GM12878 (cell line): Measurements from ENCODE around the gene CCDC81. TPM values are rescaled to one million over a fixed set of nuclear protein-coding genes. Genes with fewer than 3 reads are reported as not detected.

Experiments used
- ATAC-seq: fragments of 200-7000 bp; cut with Tn5 transposase; 3 replicates; pipeline ENCODE4 v1.9.1; 2020; ENCODE audit warnings: mild to moderate bottlenecking, moderate library complexity
- BruUV-seq: library from RNA; stranded (reverse); fragments of 400-500 nt; replicated peaks from 2 replicates; lab custom pipeline; 2021; lab: Mats Ljungman, UMichigan
- CTCF ChIA-PET: fragments of 300-600 bp; sonication (Branson Sonifier 250); formaldehyde crosslinking; extraction: SDS; loops from one replicate; lab custom pipeline; 2021; ENCODE audit warnings: inconsistent platforms; lab: Yijun Ruan, JAX
- POLR2A ChIA-PET: fragments of 350-600 bp; formaldehyde crosslinking; extraction: SDS; loops from one replicate; lab custom pipeline; 2021; ENCODE audit warnings: inconsistent platforms; lab: Charles Lee
- RAD21 ChIA-PET: fragments of 300-600 bp; sonication (Branson Sonifier 250); formaldehyde crosslinking; loops from one replicate; lab custom pipeline; 2023; ENCODE audit warnings: antibody characterized with exemption; ENCODE audit not compliant: unreplicated experiment; lab: Charles Lee
- SMC1A ChIA-PET: fragments of 300-600 bp; sonication (Branson Sonifier 250); formaldehyde crosslinking; loops from one replicate; lab custom pipeline; 2023; ENCODE audit not compliant: unreplicated experiment, uncharacterized antibody; lab: Charles Lee
- DNase-seq: peaks from one replicate; pipeline ENCODE4 v3.0.0-alpha.2; 2011; ENCODE audit warnings: low read depth, low spot score
- FAIRE-seq: peaks from 3 replicates; lab custom pipeline; 2011; peaks lifted over from hg19 to GRCh38; lab: Jason Lieb, UNC
- H2AFZ ChIP-seq: 2 replicates; pipeline ENCODE4 v1.6.0; 2011; ENCODE audit warnings: low read depth, low read length, control low read depth; ENCODE audit not compliant: control insufficient read depth
- H3K27ac ChIP-seq: 2 replicates; pipeline ENCODE4 v1.5.1; 2011; ENCODE audit warnings: control low read depth; ENCODE audit not compliant: control insufficient read depth, insufficient read depth
- H3K27me3 ChIP-seq, 2 experiments: replicated peaks in 1 of 2; 2 replicates each; pipeline versions ENCODE4 v1.6.0 to v1.6.1; 2011; ENCODE audit warnings: low read length in 1 of 2; ENCODE audit not compliant: control insufficient read depth in 2 of 2, insufficient read depth in 2 of 2
- H3K36me3 ChIP-seq, 2 experiments: 2 replicates each; pipeline ENCODE4 v1.5.1; 2011; ENCODE audit warnings: low read length in 1 of 2; ENCODE audit not compliant: control insufficient read depth in 2 of 2, insufficient read depth in 2 of 2
- H3K4me1 ChIP-seq: 2 replicates; pipeline ENCODE4 v1.6.1; 2011; ENCODE audit warnings: mild to moderate bottlenecking, low read length, moderate library complexity, mixed read lengths; ENCODE audit not compliant: control insufficient read depth, insufficient read depth
- H3K4me2 ChIP-seq: 2 replicates; pipeline ENCODE4 v1.6.0; 2011; ENCODE audit warnings: control low read depth; ENCODE audit not compliant: control insufficient read depth, insufficient read depth
- H3K4me3 ChIP-seq: fragments of 200-600 bp; sonication (generic); 2 replicates; pipeline ENCODE4 v1.5.1; 2016
- H3K79me2 ChIP-seq: 2 replicates; pipeline ENCODE4 v1.6.0; 2011; ENCODE audit warnings: low read length; ENCODE audit not compliant: control insufficient read depth, insufficient read depth
- H3K9ac ChIP-seq: 2 replicates; pipeline ENCODE4 v1.8.0; 2011; ENCODE audit warnings: low read length, control low read depth, mixed read lengths; ENCODE audit not compliant: control insufficient read depth, insufficient read depth
- H3K9me3 ChIP-seq: replicated peaks from 3 replicates; pipeline ENCODE4 v1.5.1; 2011; ENCODE audit warnings: mild to moderate bottlenecking, low read length; ENCODE audit not compliant: control insufficient read depth, insufficient read depth
- H4K20me1 ChIP-seq: 2 replicates; pipeline ENCODE4 v1.6.0; 2011; ENCODE audit not compliant: control insufficient read depth, insufficient read depth
- CREB1 ChIP-seq: IDR thresholded peaks from 2 replicates; pipeline ENCODE4 v1.6.1; 2012; ENCODE audit warnings: low read depth, mild to moderate bottlenecking, inconsistent platforms
- HCFC1 ChIP-seq: fragments of 150-350 bp; IDR thresholded peaks from 2 replicates; pipeline ENCODE4 v1.6.1; 2014; ENCODE audit warnings: low read length
- HDGF ChIP-seq: fragments of 450-650 bp; IDR thresholded peaks from 2 replicates; pipeline ENCODE4 v1.6.1; 2016; ENCODE audit warnings: antibody characterized with exemption
- MYB ChIP-seq: fragments of 150-350 bp; IDR thresholded peaks from 2 replicates; pipeline ENCODE4 v1.6.1; 2014; ENCODE audit warnings: mild to moderate bottlenecking, low read depth, low read length, borderline replicate concordance
- PKNOX1 ChIP-seq: fragments of 450-650 bp; IDR thresholded peaks from 2 replicates; pipeline ENCODE4 v1.6.1; 2016; ENCODE audit warnings: mild to moderate bottlenecking
- RFX5 ChIP-seq: IDR thresholded peaks from 2 replicates; pipeline ENCODE4 v1.6.1; 2011; ENCODE audit warnings: low read depth, low read length, improper control_type of control experiment
- SMAD1 ChIP-seq: fragments of 450-650 bp; IDR thresholded peaks from 2 replicates; pipeline ENCODE4 v1.6.1; 2018; ENCODE audit warnings: mild to moderate bottlenecking, low read depth; ENCODE audit not compliant: partially characterized antibody
- STAT1 ChIP-seq: fragments of 450-650 bp; conservative IDR thresholded peaks from 2 replicates; pipeline ENCODE4 v1.6.1; 2014; ENCODE audit warnings: antibody characterized with exemption, mild to moderate bottlenecking
- TAF1 ChIP-seq: IDR thresholded peaks from 2 replicates; pipeline ENCODE4 v1.6.1; 2011; ENCODE audit warnings: mild to moderate bottlenecking, low read depth, low read length, borderline replicate concordance
- WGBS: methylation state at CpG from one replicate; pipeline ENCODE4 v1.1.6; 2016; ENCODE audit warnings: low lambda C conversion rate; ENCODE audit not compliant: insufficient replicate concordance, insufficient coverage; ENCODE audit errors: missing lambda C conversion rate; 5-methylcytosine and 5-hydroxymethylcytosine counted together
- in situ Hi-C: fragments of 300-500 bp; cut with MboI; formaldehyde crosslinking; loops from 9 replicates; pipeline ENCODE4 v1.14.3; 2018; ENCODE audit warnings: mixed read lengths
- intact Hi-C: fragments of 100-400 bp; cut with micrococcal nuclease; formaldehyde crosslinking; loops from one replicate; pipeline ENCODE4 v1.14.2; 2022; ENCODE audit not compliant: unreplicated experiment
- polyA plus RNA-seq, 11 experiments: library from polyadenylated mRNA; depleted of rRNA in 4 of 11; unstranded in 6 of 11; stranded (reverse) in 5 of 11; fragments of >200 nt; fragmentation: Nextera tagmentation in 4 of 11; fragmentation: Illumina TruSeq in 1 of 11; extraction: Ambion mirVana in 4 of 11; extraction: Trizol in 1 of 11; gene quantifications; 1 replicate in 1 of 11; 2 replicates in 10 of 11; pipeline versions ENCODE4 v1.2.1 to v1.2.3, GENCODE V29; 2011 to 2016; ENCODE audit warnings: inconsistent platforms in 2 of 11, missing spikeins in 2 of 11, low read depth in 1 of 11
- total RNA-seq, 4 experiments: library from RNA; depleted of rRNA in 3 of 4; stranded (reverse); fragments of >200 nt in 3 of 4; fragmentation: Illumina TruSeq in 1 of 4; extraction: Trizol in 1 of 4; gene quantifications; 2 replicates each; pipeline versions ENCODE4 v1.2.1 to v1.2.3, GENCODE V29; 2013 to 2021
- TF ChIP-seq, protein P1 (sequence below): IDR thresholded peaks from 2 replicates; pipeline ENCODE4 v1.6.1; 2012; ENCODE audit warnings: improper control_type of control experiment, low read depth, low read length; ENCODE audit not compliant: insufficient replicate concordance

Gene CCDC81
- total and polyA plus RNA-seq, 10 of the 15 experiments (the other 5 are each of a cell fraction or from before 2014, with no cell fraction given): 0.06 to 0.53 (median 0.22) TPM

DNA sequence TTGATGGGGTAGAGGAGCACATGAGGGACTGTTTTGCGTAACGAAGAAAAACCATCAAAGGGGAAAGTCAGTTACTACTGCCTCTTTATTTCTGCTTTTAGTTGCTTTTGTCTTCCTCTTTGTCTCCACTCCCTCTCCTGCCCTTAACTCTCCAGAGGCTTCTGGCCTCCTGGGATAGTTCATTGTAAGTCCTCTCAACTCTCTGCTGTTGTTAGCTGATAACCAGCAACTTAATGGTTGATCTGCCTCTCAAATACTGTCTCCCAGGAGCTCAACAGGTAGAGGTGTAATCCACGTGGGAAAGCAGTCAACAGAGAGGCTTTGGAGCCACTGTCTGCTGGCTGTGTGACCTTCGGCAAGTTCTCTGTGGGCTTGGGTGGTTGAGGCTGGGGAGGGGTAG is 47.3 kb downstream of the CCDC81 start:
- ATAC-seq: no peak
- Histone ChIP-seq H3K79me2 (no peaks in the 10 kb centered on the region), H3K36me3 (no peaks in the 10 kb centered on the region)
- intact Hi-C loops: no loop called here
- no peak for TF ChIP-seq MYB
- no peak for TF ChIP-seq PKNOX1
- no peak for TF ChIP-seq HCFC1
- TF ChIP-seq CREB1: no peak
- no peak for TF ChIP-seq SMAD1
- no peak for TF ChIP-seq HDGF
- no peak for TF ChIP-seq STAT1
- TF ChIP-seq TAF1: no peak
- TF ChIP-seq, protein P1, sequence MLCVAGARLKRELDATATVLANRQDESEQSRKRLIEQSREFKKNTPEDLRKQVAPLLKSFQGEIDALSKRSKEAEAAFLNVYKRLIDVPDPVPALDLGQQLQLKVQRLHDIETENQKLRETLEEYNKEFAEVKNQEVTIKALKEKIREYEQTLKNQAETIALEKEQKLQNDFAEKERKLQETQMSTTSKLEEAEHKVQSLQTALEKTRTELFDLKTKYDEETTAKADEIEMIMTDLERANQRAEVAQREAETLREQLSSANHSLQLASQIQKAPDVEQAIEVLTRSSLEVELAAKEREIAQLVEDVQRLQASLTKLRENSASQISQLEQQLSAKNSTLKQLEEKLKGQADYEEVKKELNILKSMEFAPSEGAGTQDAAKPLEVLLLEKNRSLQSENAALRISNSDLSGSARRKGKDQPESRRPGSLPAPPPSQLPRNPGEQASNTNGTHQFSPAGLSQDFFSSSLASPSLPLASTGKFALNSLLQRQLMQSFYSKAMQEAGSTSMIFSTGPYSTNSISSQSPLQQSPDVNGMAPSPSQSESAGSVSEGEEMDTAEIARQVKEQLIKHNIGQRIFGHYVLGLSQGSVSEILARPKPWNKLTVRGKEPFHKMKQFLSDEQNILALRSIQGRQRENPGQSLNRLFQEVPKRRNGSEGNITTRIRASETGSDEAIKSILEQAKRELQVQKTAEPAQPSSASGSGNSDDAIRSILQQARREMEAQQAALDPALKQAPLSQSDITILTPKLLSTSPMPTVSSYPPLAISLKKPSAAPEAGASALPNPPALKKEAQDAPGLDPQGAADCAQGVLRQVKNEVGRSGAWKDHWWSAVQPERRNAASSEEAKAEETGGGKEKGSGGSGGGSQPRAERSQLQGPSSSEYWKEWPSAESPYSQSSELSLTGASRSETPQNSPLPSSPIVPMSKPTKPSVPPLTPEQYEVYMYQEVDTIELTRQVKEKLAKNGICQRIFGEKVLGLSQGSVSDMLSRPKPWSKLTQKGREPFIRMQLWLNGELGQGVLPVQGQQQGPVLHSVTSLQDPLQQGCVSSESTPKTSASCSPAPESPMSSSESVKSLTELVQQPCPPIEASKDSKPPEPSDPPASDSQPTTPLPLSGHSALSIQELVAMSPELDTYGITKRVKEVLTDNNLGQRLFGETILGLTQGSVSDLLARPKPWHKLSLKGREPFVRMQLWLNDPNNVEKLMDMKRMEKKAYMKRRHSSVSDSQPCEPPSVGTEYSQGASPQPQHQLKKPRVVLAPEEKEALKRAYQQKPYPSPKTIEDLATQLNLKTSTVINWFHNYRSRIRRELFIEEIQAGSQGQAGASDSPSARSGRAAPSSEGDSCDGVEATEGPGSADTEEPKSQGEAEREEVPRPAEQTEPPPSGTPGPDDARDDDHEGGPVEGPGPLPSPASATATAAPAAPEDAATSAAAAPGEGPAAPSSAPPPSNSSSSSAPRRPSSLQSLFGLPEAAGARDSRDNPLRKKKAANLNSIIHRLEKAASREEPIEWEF: no peak
- no peak for TF ChIP-seq RFX5
- TF ChIP-seq, all 136 proteins: peak for 0
- no peak overlapping the region for H3K27ac ChIP-seq
- H4K20me1 ChIP-seq: no peaks in the 10 kb centered on the region
- no peak overlapping the region for H2AFZ ChIP-seq
- CTCF ChIA-PET: no interaction called here
- DNase-seq: no peak
- no peaks in the 10 kb centered on the region for H3K9me3 ChIP-seq
- no peak overlapping the region for H3K9ac ChIP-seq
- in situ Hi-C loops: no loop called here
- no peaks in the 10 kb centered on the region for H3K27me3 ChIP-seq
- no peaks in the 10 kb centered on the region for H3K4me1 ChIP-seq
- H3K4me2 ChIP-seq: no peak overlapping the region
- SMC1A ChIA-PET: interaction anchor here (0.7 to 1.1 kb wide), 2 partner anchors 306 to 333 kb away, joined by 3 read pairs; no protein-coding TSS in a partner anchor
- POLR2A ChIA-PET: no interaction called here
- BruUV-seq: no TSS peak
- no peak overlapping the region for H3K4me3 ChIP-seq
- 65% methylated on average over 4 of the region's 4 CpGs for WGBS
- RAD21 ChIA-PET: interaction anchor here (0.7 kb wide), 1 partner anchor 327 kb away, joined by 3 read pairs; no protein-coding TSS in a partner anchor
- FAIRE-seq: no peak
